Inflammatory macrophage treated with lipopolysaccharide for 1 hour (primary cell): Measurements from ENCODE around the gene C2orf76.
A peak's percentile ranks its signal among the peaks of the same experiment; 100 is the strongest.
"Not testable (repeated sequence)": the region's sequence is repeated elsewhere in the genome, so short reads cannot be mapped to it uniquely, and the experiment has no call there.

ENCODE experiments used
- DNase-seq, 2 donors: peaks; one replicate each; pipeline ENCODE4 v3.0.0-alpha.2; 2020 to 2022

Gene C2orf76

DNA sequence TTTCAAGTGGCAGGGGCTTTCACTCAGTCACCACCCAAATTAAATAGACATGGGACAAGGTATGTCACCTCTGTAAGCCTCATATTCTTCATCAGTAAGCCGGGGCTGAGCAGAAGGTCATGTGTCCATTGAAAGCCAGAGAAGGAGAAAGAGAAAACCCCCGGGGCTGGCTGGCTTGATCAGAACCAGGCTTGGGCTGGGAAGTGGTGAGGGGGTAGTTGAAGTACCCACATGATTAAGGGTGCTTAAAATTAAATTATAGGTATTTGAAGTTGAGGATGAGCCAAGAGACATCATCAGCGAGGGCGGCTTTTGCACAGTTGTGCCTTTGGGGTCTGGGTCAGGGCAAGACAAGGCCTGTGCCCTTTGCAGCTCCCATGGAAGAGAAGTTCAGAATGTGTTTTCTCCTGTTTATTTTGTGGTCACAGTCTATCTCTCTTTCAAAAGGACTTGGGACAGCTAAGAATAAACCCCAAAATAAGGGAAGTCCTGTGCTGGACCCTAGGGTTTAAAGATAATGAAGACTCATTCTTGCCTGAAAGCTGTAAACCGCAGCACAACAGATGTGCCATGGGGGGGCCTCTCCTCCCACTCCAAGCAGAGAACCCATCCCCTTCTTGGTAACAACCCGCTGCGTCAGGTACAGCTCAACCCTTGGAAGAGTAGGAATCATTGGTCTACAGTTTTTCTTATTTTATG is 10.8 kb upstream of the C2orf76 start:
- no peak for DNase-seq

DNA sequence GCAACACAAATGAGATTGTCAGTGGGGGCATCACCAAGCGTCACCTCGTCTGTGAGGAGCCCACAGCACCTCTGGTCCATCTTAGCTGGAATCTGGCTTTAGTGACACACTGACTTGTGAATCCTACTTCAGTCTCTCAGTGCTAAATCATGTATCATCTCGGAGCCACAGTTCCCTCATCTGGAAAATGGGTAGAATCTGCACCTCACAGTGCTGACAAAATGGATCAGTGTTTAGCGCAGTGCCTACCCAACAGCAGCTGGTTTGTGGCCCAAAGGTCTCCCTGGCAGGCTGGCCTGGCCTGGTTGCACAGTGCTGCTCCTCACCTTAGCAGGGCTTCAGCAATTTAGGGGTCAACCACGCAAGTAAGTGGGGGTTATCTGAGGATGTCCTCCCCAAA is 10.2 kb upstream of the C2orf76 start:
- DNase-seq = no peak

DNA sequence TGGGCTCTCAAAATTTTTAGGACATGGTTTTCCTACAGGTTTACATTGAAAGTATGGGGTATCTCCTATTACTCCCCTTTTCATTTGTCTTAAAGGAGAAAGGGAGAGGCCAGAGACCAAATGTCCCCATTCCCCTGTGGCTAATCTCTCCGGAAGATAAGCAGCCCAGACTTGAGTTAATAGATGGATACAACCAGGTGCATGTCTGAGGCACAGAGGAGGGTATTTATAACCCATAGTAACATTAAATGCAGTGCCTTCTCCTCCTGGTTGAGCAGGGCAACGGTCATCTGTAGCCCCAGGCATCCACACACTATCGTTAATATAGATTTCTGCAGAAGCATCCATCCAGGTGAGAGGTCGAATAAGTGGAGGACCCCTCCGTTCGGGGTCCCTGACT is 9.8 kb upstream of the C2orf76 start:
- DNase-seq = not testable (repeated sequence)

DNA sequence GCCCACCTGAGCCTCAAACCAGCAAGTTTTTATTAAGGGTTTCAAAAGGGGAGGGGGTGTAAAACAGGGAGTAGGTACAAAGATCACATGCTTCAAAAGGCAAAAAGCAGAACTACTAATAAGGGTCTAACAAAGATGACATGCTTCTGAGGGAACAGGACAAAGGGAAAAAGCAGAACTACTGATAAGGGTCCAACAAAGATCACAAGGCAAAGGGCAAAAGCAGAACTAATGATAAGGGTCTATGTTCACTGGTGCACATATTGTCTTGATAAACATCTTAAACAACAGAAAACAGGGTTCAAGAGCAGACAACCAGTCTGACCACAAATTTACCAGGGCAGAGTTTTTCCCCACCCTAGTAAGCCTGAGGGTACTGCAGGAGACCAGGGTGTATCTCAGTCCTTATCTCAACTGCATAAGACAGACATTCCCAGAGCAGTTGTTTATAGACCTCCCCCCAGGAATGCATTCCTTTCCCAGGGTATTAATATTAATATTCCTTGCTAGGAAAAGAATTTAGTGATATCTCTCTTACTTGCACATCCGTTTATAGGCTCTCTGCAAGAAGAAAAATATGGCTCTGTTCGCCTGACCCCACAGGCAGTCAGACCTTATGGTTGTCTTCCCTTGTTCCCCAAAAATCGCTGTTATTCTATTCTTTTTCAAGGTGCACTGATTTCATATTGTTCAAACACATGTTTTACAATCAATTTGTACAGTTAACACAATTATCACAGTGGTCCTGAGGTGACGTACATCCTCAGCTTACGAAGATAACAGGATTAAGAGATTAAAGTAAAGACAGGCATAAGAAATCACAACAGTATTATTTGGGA is 7.5 kb upstream of the C2orf76 start:
- not testable (repeated sequence) for DNase-seq

DNA sequence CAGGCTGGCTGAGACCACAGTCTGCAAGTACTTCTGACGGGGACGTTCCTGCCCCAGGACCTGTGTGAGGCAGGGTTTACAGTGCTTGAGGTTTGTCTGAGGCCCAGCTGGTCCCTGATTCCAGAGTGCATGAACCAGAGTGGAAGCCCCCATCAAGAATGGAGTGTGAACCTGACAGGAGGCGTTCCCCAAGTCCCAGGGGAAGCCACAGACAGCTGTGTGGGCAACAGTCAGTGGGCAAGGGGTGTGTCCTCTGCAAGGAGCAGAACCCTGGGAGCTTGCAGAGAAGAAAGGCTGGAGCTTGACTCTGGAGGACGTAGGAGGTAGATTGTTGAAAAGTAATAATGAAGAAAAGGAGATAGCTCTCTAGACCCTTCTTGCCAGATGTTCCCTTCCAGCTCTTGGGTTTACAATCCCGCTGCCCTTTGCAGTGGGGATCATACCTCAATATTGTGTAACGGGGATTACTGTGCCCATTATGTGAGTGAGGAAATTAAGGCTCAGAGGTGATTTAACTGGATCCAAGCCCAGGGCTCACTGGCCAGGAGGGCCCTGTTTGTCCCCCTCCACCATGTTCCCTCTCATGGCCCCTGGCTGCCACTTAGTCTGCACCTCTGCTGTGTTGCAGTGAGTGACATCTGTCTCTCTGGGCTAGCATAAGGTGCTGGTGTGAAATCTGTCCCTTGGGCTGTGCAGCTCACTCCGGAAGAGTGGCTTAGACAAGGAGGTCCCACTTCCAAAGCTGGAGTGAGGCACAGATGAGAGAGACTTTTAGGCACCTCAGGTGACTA is 6.3 kb upstream of the C2orf76 start:
- DNase-seq = no peak

DNA sequence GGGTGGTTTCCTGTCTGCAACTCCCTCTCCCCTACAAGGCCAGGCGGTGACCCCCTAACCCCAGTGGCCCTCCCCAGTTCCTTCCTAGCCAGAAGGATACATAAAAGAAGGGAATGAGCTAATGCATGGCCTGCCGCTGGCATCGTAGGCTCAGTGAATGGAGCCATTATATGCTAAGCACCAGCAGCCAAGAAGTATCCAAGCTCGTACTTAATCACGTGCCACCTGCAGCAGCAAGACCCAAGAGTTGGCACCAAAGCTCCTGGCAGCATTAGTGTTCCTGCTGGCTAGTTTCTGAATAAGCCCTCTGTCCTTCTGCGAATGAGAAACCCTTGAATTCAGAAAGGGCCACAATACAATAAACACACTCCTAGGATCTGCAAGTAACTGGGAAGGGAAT is 4.5 kb upstream of the C2orf76 start:
- DNase-seq = no peak

DNA sequence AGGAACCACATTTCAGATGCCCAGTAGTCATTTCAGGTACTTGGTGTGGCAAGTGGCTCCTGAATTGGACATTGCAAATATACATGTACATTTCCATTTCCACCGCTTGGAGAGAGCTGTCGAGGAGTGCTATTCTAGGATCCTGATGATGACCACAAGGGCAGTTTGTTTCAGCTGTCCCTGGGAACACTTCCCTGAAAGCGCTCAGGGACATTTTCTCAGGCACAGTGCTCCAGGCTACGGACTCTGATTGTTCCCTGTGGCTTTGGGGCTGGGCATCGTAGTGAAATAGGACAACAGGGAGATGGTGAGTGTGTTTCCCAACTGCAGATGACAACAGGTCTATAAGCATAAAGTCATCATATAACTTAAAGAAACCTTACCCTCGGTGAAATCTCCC is 3.2 kb upstream of the C2orf76 start:
- DNase-seq = no peak

DNA sequence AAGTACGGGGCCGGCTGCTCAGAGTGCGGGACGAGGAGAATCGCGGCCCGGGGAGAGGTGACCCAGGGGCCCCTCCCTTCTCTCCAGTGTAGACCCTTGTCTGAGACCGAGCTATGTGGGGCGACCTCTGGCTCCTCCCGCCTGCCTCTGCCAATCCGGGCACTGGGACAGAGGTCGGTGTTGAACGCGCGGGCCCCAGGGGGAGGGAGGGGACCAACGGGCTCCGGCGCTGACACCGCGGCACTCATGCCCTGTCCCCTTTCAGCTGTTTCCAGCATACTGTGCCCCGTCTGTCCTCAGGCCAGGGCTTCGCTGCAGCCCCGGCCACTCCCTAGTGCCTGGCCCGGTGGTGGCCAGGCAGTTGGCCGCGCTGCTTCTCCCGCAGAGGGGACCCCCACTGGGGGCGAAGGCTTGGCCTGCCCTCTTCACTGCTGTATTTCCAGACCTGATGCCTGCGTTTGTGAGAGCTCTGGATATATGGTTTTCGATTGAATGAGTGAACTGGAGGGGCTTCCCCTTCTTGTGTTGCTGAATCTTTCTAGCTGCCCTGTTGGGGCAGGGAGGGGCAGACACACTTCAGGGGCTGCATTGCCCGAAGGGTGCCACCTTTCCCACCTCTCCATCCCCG is 952 bp upstream of the C2orf76 start:
- peak in 1 of 2 donors; percentile 35 for DNase-seq

DNA sequence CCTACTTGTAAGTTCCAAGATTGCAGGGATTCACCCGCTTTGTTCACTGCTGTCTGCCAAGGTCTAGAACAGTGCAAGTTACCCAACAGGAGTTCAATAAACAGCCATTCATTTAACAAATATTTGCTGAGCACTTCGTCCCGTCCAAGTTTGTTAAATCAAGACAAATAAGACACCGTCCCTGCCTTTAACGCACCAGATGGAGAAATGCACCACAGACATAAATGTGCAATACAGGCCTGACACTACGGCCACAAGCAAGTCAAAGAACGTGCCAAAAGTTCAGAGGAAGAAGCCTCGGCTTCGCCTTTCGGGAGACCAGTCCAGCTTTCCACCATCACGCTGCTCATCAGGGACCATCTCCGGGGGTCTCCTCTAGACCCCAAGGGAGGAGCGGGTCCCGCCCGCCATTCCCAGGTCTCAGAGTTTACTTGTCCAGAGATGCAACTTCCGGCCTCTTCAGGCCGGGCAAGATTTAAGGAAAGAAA is 429 bp downstream of the C2orf76 start:
- peak in 1 of 2 donors; percentile 25 for DNase-seq

DNA sequence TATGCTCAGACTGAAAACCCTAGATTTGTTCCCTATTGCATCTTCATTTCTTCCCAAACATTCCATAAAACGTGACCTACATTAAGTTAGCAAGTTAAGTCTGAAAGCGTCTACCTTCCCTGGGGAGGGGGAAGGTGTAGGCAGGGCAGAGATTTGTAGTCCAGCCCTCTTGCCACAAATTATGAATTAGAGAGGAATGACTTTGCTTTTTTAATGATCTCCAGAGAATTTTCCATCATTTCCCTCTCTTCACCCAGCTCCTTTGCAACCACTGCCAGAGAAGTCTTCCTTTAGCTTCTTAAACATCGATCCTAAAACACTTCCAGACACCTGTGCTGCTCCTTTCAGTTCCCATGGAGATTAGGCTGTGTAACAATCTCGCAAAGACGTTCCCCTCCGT is 1.2 kb downstream of the C2orf76 start:
- DNase-seq = no peak

DNA sequence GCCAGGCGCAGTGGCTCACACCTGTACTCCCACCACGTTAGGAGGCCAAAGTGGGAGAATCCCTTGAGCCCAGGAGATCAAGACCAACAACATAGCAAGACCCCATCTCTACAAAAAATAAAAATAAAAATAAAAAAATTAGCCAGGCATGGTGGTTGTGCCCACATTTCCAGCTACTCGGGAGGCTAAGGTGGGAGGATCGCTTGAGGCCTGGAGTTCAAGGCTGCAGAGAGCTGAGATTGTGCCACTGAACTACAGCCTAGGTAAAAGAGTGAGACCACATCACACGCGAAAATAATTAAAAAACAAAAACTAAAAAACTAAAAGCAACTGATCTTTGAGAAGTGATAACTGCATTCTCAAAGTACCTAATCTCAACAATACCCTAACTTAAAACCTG is 1.8 kb downstream of the C2orf76 start:
- no peak for DNase-seq

DNA sequence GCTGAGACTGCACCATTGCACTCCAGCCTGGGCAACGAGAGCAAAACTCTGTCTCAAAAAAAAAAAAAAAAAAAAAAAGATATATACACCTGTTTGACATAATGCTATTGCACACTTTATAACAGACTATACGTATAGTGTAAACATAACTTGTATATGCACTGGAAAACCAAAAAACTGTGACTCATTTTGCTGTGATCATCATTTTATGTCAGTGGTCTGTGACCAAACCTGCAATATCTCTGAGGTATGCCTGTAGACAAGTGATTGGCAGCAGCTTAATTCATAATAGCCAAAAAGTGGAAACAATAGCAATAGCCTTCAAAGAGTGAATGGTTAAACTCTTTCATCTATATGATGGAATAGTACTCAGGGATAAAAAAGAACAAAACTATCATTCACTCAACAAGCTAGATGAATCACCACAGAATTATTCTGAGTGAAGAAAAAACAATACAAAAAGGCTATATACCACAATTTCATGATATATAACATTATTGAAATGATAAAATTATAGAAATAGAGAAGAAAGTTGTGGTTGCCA is 6.1 kb downstream of the C2orf76 start:
- DNase-seq = no peak

DNA sequence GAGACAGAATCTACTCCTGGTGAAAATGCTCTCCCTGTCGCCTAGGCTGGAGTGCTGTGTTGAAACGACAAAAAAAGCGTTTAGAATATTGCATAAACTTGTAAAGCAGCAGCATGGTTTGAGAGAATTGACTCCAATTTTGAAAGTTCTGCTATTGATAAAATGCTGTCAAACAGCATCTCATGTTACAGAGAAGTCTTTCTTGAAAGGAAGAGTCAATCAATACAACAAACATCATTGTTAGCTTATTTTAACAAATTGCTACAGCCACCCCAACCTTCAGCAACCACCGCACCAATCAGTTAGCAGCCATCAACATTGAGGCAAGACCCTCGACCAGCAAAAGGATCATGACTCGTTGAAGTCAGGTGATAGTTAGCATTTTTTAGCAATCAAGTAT is 6.9 kb downstream of the C2orf76 start:
- DNase-seq = no peak

DNA sequence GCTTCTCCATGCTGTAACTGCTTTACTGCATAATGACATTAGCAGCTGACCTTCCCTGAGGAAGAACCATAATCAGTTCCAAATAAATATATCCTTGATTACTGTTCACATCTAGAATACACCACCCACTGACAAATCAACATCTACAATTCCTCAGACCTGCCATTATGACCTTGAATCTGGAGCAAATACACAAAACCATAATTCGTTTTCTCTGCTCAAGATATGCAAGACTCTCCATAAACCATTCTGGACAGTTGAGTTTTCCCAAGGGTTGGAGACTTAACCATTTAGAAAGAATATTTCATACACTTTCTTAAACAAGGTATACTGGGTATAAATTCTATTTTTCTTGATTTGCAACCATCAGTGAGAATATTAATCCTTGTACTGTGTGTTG is 11.8 kb downstream of the C2orf76 start:
- no peak for DNase-seq

DNA sequence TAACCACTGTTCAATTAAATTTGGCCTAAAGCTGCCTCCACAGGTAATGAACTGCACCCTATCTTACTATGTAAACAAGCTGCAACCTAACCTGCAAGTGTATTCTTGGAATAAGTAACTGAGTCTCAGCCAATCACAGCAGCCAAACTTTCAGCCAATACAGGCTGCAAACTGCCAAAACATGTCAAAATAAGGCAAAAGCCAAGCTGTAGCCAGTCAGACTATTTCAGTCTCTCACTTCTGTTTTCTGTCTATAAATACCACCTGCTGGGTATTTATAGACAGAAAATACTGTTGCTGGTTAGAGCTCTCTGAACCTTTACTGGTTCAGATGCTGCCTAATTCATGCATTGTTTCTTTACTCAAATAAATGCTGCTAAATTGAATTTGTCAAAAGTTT is 14.3 kb downstream of the C2orf76 start:
- no peak for DNase-seq

DNA sequence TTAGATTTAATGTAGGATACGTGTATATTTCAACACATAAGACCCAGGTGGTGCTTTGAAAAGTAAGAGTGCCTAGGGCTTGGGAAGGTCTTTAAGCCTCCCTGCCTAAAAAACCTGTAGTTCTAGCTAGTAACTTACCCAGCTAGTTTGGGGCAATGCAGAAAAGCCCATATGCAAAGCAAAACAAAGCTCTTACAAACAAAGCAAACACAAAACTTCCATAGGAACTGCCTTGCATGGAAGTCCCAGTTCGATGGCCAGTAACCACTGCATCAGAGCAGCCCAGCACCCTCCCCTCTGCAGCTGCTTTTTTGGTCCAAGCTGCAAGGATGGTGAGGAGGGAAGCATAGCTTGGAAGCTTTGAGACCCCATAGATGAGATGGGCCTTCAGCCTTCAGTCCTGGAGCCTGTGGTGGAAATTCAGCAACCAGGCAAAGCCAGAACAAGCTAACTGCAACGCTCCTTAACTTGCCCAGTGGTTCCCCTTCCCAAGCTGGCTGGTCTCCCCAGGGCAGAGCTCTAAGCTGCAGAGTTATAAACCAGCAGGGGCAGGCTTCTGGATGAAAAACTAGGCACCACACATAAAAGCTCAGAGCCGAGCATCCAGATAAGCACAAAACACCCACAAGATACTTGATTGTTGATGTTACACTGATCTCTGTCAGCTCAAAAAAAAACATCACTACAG is 16.2 kb downstream of the C2orf76 start:
- DNase-seq = no peak

DNA sequence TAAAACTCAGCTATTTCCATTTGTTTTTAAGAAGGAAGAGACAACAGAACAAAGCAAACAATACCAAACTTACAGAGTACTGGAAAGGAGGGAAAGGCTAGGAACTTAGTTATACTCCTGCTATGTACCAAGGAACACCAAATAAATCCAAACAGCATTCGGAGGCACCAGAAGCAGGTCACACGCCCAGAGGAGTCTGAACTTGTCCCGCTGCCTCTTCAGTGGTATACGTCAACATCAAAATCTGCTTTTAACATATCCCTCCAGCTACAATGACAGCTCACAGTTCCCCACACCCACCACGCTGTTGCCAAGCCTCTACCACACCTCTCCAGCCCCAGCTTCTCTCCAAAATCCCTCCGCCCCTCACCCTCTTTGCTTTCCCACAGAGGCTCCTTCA is 17.3 kb downstream of the C2orf76 start:
- DNase-seq = no peak

DNA sequence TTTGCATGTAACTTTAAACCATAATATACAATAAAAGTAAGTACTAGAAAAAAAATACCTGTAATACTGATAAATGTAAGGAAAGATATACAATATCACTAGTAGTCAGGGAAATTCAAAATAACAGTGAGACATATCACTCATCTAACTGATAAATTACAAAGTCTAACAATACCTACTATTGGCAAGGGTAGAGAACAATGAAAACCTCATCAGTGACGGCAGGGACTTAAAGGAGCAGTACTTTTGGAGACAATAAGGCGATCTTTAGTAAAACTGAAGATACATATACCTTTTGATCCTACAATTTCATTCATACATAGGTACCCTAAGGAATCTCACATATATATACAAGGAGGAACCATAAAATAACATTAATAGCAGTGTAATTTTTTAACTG is 24.9 kb downstream of the C2orf76 start:
- DNase-seq = no peak

DNA sequence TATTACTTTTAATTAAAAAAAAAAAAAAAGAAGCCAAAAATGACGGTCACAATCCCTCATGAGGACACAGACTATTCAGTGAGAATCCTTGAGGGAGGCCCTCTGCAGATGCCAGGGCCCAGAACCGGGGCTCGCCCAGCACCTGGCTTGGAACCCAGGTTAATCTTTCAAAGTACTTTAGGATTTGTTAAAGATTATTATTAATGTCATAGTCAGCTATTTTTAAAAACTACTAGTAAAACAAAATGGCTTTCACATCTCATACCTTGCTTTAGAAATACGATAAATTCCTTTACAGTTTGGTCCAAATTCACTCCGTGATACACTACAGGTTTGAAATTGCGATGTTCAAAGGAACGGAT is 27.1 kb downstream of the C2orf76 start:
- no peak for DNase-seq

DNA sequence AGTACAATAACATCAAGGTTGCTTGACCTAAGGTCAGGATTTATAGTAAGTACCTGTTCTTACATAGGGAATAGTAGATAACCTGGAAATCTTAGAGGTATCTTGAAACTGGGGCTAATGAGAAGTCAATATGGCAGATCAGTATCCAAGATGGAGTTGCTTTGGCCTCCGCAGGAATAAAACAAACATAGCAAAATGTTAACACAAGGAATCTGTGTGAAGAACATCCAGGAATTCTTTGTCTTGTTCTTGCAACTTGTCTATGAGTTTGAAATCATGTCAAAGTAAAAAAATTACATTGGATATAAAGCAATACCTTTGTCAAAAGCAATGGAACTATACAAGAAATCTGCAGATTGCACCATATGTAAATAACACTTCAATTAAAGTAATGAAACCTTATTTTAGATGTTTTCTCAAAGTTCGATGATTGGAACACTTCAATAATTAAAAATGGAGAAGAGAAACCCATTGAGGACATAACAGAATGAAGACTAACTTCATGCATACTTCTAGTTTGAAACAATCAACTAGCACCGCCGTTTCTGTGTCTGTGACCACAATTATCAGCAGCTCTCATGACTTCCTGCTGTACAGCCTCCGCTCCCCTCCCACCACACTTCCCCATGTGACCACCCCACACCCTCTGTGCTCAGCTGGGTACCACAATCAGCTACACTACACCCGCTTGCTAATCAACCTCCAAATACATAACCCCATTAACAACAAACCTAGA is 27.6 kb downstream of the C2orf76 start:
- DNase-seq = peak; percentile 62 to 72

DNA sequence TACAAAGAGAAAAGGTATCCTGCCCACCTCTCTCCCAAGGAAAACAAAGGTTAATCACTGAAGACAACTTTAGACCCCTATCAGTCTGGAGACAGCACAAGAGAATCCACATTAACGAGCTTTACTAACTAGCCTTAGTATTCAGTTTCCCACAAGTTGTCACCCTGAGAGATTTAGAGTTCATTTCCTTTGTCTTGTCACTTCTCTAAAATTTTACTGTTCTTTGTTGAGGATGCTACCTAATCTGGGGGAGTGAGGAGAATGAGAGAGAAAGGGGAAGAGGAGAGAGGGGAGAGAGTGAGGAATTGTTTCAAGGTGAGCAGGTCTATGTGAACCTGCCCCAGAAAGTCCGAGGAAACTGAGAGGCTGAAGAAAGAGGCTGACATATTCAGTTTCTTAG is 28.4 kb downstream of the C2orf76 start:
- DNase-seq = no peak
